Measurements from ENCODE around the gene UNC13B. TPM values are rescaled to one million over a fixed set of nuclear protein-coding genes. Genes with fewer than 3 reads are reported as not detected.
"Not testable (repeated sequence)": the region's sequence is repeated elsewhere in the genome, so short reads cannot be mapped to it uniquely, and the experiment has no call there.

UNC13B gene
- total RNA-seq, 1 experiment from 2014 or later, result 49.5 TPM

DNA sequence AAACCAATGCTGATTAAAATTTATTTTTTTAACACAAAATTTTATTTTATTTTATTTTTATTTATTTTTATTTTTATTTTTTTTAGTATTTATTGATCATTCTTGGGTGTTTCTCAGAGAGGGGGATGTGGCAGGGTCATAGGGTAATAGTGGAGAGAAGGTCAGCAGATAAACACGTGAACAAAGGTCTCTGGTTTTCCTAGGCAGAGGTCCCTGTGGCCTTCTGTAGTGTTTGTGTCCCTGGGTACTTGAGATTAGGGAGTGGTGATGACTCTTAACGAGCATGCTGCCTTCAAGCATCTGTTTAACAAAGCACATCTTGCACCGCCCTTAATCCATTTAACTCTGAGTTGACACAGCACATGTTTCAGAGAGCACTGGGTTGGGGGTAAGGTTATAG lies 20.6 kb downstream of the UNC13B start:
- H3K27me3 ChIP-seq (ENCODE audit: control insufficient read depth, insufficient read depth, low read length); H3K4me3 ChIP-seq (ENCODE audit: insufficient read depth, low read depth, low read length); H3K36me3 ChIP-seq (replicated peaks; ENCODE audit: control insufficient read depth, insufficient read depth, low read length); DNase-seq: not testable (repeated sequence)

DNA sequence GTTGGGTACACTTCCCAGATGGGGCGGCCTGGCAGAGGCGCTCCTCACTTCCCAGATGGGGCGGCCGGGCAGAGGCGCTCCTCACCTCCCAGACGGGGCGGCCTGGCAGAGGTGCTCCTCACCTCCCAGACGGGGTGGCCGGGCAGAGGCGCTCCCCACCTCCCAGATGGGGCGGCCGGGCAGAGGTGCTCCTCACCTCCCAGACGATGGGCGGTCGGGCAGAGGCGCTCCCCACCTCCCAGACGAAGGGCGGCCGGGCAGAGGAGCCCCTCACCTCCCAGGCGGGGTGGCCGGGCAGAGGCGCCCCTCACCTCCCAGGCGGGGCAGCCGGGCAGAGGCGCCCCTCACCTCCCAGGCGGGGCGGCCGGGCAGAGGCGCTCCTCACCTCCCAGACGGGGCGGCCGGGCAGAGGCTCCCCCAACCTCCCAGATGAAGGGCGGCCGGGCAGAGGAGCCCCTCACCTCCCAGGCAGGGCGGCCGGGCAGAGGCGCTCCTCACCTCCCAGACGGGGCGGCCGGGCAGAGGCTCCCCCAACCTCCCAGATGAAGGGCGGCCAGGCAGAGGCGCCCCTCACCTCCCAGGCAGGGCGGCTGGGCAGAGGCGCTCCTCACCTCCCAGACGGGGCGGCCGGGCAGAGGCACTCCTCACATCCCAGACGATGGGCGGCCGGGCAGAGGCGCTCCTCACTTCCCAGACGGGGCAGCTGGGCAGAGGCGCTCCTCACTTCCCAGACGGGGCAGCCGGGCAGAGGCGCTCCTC lies 21.4 kb downstream of the UNC13B start:
- H3K27me3 ChIP-seq (ENCODE audit: control insufficient read depth, insufficient read depth, low read length); DNase-seq; H3K4me3 ChIP-seq (ENCODE audit: insufficient read depth, low read depth, low read length); H3K36me3 ChIP-seq (replicated peaks; ENCODE audit: control insufficient read depth, insufficient read depth, low read length): not testable (repeated sequence)

DNA sequence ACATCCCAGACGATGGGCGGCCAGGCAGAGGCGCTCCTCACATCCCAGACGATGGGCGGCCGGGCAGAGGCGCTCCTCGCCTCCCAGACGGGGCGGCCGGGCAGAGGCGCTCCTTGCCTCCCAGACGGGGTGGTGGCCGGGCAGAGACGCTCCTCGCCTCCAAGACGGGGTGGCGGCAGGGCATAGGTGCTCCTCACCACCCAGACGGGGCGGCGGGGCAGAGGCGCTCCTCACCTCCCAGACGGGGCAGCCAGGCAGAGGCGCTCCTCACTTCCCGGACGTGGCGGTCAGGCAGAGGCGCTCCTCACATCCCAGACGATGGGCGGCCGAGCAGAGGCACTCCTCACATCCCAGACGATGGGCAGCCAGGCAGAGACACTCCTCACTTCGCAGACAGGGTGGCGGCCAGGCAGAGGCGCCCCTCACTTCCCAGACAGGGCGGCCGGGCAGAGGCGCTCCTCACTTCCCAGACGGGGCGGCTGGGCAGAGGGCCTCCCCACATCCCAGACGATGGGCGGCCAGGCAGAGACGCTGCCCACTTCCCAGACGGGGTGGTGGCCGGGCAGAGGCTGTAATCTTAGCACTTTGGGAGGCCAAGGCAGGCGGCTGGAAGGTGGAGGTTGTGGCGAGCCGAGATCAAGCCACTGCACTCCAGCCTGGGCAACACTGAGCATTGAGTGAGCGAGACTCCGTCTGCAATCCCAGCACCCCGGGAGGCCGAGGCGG lies 22.1 kb downstream of the UNC13B start:
- not testable (repeated sequence) for H3K36me3 ChIP-seq (replicated peaks; ENCODE audit: control insufficient read depth, insufficient read depth, low read length); H3K27me3 ChIP-seq (ENCODE audit: control insufficient read depth, insufficient read depth, low read length); DNase-seq; H3K4me3 ChIP-seq (ENCODE audit: insufficient read depth, low read depth, low read length)

DNA sequence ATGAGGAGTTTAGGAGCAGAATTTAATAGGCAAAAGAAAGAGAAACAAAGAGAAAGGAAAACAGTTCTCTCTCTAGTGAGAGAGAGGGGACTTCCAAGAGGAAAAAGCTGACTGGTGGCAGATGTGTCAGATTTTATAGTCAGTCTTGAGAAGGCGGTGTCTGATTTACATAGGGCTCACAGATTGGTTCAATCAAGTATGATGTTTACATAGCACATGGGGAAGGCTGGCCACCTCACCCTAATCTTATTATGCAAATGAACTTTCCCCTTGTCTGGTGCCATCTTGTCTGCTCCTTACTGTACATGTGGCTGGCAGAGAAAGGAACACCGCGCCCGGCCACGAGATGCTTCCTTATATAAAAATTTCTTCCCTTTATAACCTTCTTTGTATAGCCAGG lies 24.7 kb downstream of the UNC13B start:
- Histone ChIP-seq H3K4me3 (ENCODE audit: insufficient read depth, low read depth, low read length) (no peak overlapping the region), H3K27me3 (ENCODE audit: control insufficient read depth, insufficient read depth, low read length) (no peaks in the 10 kb centered on the region), H3K36me3 (replicated peaks; ENCODE audit: control insufficient read depth, insufficient read depth, low read length) (no peaks in the 10 kb centered on the region)
- DNase-seq, result no peak

DNA sequence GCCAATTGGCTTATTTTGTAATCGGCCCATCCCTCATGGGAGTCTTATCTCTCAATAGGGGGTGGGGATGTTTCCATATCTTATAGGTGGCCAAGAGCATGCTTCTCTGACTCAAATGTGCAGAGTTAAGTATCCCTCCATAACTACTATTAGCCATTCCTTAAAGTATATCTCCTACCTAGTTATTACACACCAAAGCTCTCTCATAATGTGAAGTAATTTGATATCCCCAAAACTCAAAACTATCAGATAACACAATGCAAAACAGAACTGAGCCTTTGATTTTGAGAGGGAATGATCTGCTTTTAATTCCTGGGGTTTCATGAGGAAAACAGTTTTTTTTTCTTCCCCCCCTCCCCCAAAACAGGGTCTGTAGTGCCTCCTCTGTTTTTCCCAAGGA lies 28.4 kb downstream of the UNC13B start:
- DNase-seq, result no peak
- no peak overlapping the region for H3K4me3 ChIP-seq (ENCODE audit: insufficient read depth, low read depth, low read length)

DNA sequence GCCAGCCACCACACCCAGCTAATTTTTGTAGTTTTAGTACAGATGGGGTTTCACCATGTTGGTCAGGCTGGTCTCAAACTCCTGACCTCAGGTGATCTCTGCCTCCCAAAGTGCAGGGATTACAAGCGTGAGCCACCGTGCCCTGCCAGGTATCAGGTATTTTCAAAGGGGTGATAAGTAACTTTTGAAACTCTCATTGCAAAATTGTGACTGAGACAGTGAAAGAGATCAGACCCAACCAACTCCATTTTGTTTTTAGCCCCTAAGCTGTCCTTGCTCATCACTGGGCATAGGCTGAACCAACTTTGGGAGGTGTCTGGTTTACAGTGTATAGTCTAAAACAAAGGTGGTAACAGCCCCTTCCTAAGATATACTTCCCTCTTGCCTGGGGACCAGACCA lies 29.3 kb downstream of the UNC13B start:
- no peaks in the 10 kb centered on the region for H3K36me3 ChIP-seq (replicated peaks; ENCODE audit: control insufficient read depth, insufficient read depth, low read length)
- H3K27me3 ChIP-seq (ENCODE audit: control insufficient read depth, insufficient read depth, low read length), result no peaks in the 10 kb centered on the region
- H3K4me3 ChIP-seq (ENCODE audit: insufficient read depth, low read depth, low read length), result no peak overlapping the region
- no peak for DNase-seq

More for the DNA sequence above, 28.4 kb downstream of the UNC13B start:
- Histone ChIP-seq H3K27me3 (ENCODE audit: control insufficient read depth, insufficient read depth, low read length) (no peaks in the 10 kb centered on the region), H3K36me3 (replicated peaks; ENCODE audit: control insufficient read depth, insufficient read depth, low read length) (no peaks in the 10 kb centered on the region)

DNA sequence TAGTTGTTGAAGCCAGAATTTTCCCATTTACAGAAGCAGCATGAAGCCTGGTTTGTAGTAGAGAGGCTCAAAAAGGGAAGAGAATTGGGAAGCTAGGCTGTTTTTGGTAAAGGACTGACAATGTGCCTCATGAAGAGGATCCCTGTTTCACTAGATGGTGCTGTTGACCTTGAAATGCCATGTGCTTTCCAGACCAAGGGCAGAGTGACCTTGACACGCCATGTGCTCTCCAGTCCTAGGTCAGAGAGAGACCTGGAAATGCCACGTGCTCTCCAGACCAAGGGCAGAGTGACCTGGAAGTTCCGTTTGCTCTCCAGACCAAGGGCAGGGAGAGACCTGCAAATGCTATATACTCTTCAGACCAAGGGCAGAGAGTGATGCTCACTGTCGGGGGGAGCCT lies 32.0 kb downstream of the UNC13B start:
- no peak for DNase-seq
- Histone ChIP-seq H3K36me3 (replicated peaks; ENCODE audit: control insufficient read depth, insufficient read depth, low read length) (no peaks in the 10 kb centered on the region), H3K27me3 (ENCODE audit: control insufficient read depth, insufficient read depth, low read length) (no peaks in the 10 kb centered on the region), H3K4me3 (ENCODE audit: insufficient read depth, low read depth, low read length) (no peak overlapping the region)

DNA sequence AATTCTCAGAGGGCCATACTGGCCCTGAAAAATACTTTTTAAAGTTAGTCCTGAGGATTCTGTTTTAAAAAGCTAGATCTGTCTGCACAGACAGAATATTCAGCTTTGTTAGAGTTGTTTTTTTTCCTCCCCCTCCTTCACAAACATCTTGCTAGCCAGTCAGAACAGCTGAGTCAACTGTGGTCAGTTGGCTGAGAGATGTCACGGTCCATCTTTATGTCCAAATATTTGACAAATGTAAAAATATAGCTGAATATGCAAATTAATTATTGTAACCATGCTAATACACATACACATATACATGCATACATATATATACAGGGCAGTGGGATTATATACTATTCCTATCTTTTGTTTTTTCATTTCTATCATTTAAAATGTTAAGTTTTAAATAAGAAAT lies 33.9 kb downstream of the UNC13B start:
- DNase-seq, result no peak
- Histone ChIP-seq H3K27me3 (ENCODE audit: control insufficient read depth, insufficient read depth, low read length) (no peaks in the 10 kb centered on the region), H3K4me3 (ENCODE audit: insufficient read depth, low read depth, low read length) (no peak overlapping the region), H3K36me3 (replicated peaks; ENCODE audit: control insufficient read depth, insufficient read depth, low read length) (no peaks in the 10 kb centered on the region)

DNA sequence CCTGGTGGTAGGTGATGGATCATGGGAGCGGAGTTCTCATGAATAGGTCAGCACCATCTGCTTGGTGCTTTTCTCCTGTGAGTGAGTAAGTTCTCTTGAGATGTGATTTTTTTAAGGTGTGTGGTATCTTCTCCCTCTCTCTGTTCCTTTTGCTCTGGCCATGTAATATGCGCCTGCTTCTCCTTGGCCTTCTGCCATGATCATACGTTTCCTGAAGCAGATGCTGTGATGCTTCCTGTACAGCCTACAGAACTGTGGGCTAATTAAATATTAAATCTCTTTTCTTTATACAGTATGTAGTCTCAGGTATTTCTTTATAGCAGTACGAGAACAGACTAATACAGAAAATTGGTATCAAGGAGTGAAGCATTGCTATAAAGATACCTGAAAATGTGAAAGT lies 36.4 kb downstream of the UNC13B start:
- no peak for DNase-seq
- Histone ChIP-seq H3K27me3 (ENCODE audit: control insufficient read depth, insufficient read depth, low read length) (no peaks in the 10 kb centered on the region), H3K4me3 (ENCODE audit: insufficient read depth, low read depth, low read length) (no peak overlapping the region), H3K36me3 (replicated peaks; ENCODE audit: control insufficient read depth, insufficient read depth, low read length) (no peaks in the 10 kb centered on the region)

DNA sequence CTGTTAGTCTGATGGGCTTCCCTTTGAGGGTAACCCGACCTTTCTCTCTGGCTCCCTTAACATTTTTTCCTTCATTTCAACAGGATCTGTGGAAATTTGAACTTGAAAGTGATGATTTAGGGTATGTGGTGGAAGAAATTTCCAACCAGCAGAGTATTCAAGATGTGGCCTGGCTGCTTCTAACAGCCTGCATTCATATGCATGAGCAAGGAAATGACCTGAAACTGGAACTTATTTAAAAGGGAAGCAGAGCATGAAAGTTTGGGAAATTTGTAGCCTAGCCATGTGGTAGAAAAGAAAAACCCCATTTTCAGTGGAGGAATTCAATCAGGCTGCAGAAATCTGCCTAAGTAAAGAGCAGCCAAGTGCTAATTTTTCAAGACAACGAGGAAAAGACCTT lies 41.7 kb downstream of the UNC13B start:
- DNase-seq, result no peak
- H3K27me3 ChIP-seq (ENCODE audit: control insufficient read depth, insufficient read depth, low read length), result no peaks in the 10 kb centered on the region

DNA sequence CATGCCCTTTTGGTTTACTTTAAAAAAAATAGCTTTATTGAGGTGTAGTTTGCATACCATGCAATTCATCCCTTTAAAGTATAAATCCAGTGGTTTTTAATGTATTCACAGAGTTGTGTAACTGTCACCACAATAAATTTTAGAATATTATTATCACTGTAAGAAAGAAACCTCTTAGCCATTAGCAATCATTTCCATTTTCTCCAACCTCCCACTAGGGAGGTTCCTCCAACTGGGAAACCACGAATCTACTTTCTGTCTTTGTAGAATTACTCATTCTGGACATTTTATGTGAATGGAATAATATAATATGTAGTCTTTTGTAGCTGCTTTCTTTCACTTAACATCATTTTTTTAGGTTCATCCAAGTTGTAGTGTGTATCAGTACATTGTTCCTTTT lies 43.5 kb downstream of the UNC13B start:
- no peaks in the 10 kb centered on the region for H3K36me3 ChIP-seq (replicated peaks; ENCODE audit: control insufficient read depth, insufficient read depth, low read length)
- no peak for DNase-seq
- H3K27me3 ChIP-seq (ENCODE audit: control insufficient read depth, insufficient read depth, low read length), result no peaks in the 10 kb centered on the region

More for the DNA sequence above, 41.7 kb downstream of the UNC13B start:
- no peak overlapping the region for H3K4me3 ChIP-seq (ENCODE audit: insufficient read depth, low read depth, low read length)
- no peaks in the 10 kb centered on the region for H3K36me3 ChIP-seq (replicated peaks; ENCODE audit: control insufficient read depth, insufficient read depth, low read length)

DNA sequence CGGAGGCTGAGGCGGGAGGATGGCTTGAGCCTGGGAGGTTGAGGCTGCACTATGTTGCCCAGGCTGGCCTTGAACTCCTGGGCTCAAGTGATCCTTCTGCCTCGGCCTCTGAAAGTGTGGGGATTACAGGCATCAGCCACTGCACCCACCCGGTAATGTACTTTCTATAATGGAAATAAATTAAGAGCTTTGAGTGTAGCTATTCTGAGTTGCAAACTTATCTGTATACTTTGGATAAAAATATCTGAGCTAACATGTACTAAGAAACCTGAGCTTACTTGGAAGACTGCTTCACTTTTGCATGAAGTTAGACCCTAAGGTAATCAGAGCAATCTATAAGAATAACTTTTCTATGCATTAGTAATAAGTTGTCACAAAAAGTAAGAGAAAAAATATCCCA lies 50.0 kb downstream of the UNC13B start:
- DNase-seq, result no peak
- no peaks in the 10 kb centered on the region for H3K27me3 ChIP-seq (ENCODE audit: control insufficient read depth, insufficient read depth, low read length)
- no peak overlapping the region for H3K4me3 ChIP-seq (ENCODE audit: insufficient read depth, low read depth, low read length)
- no peaks in the 10 kb centered on the region for H3K36me3 ChIP-seq (replicated peaks; ENCODE audit: control insufficient read depth, insufficient read depth, low read length)

More for the DNA sequence above, 43.5 kb downstream of the UNC13B start:
- H3K4me3 ChIP-seq (ENCODE audit: insufficient read depth, low read depth, low read length), result no peak overlapping the region

DNA sequence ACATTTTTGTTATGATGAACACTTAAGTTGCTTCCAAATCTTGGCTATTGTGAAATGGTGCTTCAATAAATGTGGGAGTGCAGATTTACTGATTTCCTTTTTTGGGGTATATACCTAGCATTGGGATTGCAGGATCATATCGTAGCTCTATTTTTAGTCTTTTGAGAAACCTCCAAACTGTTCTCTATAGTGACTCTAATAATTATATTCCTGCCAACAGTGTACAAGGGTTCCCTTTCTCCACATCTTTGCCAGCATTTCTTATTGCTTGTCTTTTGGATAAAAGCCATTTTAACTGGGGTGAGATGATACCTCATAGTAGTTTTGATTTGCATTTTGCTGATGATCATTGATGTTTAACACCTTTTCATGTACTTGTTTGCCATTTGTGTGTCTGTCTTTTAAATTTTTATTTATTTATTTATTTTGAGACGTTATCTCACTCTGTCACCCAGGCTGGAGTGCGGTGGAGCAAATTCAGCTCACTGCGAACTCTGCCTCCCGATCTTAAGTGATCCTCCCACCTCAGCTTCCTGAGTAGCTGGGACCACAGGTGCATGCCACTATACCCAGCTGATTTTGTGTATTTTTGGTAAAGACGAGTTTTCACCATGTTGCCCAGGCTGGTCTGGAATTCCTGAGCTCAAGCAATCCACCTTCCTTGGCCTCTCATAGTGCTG lies 59.0 kb downstream of the UNC13B start:
- no peaks in the 10 kb centered on the region for H3K36me3 ChIP-seq (replicated peaks; ENCODE audit: control insufficient read depth, insufficient read depth, low read length)
- H3K27me3 ChIP-seq (ENCODE audit: control insufficient read depth, insufficient read depth, low read length), result no peaks in the 10 kb centered on the region
- H3K4me3 ChIP-seq (ENCODE audit: insufficient read depth, low read depth, low read length), result no peak overlapping the region
- no peak for DNase-seq

DNA sequence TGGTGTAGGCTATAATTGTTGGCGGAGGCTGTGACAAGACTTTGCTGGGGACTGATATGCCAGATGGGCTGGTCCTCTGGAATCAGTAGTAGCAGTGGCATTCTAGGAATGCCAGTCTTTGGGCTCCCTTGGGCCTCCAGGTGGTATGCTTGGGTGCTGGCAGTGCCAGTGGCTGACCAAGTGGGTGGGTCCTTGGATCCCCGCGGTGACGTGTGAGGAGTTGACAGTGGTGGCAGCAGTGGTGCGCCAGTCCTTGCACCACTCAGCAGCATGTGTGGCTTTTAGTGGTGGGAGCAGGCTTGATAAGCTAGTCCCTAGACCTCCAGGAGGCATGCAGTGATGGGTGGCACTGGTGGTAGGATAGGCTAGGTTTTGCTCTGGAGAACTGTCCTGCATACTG lies 63.9 kb downstream of the UNC13B start:
- Histone ChIP-seq H3K4me3 (ENCODE audit: insufficient read depth, low read depth, low read length) (no peak overlapping the region), H3K27me3 (ENCODE audit: control insufficient read depth, insufficient read depth, low read length) (no peaks in the 10 kb centered on the region), H3K36me3 (replicated peaks; ENCODE audit: control insufficient read depth, insufficient read depth, low read length) (no peaks in the 10 kb centered on the region)
- DNase-seq, result no peak

DNA sequence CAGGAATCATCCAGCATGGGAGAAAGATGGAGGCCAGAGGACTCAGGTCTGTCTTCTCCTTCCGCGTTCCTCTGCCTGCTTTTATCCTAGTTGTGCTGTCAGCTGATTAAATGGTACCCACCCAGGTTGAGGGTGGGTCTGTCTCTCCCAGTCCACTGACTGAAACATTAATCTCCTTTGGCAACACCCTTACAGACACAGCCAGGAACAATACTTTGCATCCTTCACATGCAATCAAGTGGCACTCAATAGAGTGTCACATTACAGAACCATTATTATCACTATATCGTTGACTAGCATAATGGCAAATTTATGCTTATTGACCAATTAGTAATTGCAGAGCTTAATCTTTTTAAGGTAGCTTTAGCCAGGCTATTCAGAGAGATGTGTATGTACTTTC lies 64.8 kb downstream of the UNC13B start:
- no peak overlapping the region for H3K4me3 ChIP-seq (ENCODE audit: insufficient read depth, low read depth, low read length)
- H3K27me3 ChIP-seq (ENCODE audit: control insufficient read depth, insufficient read depth, low read length), result no peaks in the 10 kb centered on the region
- no peak for DNase-seq
- no peaks in the 10 kb centered on the region for H3K36me3 ChIP-seq (replicated peaks; ENCODE audit: control insufficient read depth, insufficient read depth, low read length)
